ENCODE results near the gene LRRC36.
A peak's percentile ranks its signal among the peaks of the same experiment; 100 is the strongest.

LRRC36 gene

DNA sequence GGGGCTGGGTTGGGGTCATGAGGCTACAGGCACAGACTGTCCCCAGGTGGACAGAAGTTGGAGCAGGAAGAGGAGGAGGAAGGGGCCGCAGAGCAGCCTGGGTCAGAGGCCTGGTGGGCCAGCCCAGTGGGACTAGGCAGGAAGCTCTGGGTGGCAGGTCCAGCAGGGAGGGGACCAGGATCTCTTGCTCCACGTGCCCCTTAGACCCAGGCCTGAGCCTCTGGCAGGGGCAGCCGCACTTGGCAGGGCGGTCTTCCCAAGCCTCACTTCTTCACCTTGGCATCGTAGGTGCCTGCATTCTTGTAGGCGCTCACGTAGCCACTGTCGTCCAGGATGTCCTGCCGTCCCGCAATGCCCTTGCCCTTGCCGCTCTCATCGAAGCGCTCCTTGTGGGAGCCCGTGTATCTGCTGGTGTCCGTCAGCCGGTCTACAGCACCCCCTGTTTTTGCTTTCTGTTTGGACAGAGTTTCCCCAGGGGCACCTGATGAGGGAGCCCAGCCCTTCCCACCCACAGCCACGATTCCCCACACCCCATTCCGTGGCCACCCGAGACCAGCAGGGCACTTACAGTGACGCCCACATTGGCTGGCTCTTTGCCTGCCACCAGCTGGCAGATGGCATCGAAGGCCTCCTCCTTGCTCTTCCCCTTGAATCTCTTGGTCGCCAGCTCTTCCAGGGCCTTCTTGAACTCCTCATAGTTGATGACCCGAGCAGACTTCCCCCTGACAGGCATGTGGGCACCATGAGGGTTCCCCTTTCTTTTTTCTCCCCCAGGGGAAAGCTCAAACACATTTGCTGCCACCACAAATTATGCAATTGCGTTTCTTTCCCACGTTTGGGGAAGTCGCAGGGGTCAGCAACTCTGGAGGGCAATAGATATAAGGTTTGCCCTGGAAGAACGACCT lies 63.5 kb downstream of the LRRC36 start:
- DNase-seq (ENCODE audit: low read depth in 2 of 2), result no peak

DNA sequence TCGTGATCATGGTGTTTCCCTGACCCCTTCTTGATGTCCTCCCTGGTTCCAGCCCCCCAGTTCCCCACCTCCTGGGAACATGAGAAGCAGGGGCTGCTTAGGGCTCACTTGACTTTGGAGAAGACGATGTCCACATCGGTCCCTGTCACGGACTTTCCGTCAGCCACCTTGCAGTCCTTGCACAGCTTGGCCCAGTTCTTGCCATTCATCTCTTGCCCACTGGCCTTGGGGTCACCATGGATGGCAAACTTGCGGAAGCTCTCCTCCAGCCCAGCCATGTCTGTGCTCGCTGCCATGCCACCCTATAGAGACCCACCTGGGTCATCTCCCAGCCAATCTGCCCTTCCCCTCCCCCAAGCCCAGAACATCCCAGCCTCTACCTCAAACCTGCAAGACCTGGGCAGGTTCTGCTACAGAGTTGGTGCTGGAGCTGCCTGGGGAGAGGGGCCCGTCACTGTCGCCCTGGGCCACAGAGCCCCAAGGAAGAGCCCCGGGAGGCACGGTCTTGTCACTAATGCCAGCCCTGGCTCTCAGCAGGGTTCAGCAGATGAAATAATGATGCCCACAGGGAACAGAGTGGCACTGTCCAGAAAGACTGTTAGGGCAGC lies 64.3 kb downstream of the LRRC36 start:
- no peak for DNase-seq (ENCODE audit: low read depth in 2 of 2)

DNA sequence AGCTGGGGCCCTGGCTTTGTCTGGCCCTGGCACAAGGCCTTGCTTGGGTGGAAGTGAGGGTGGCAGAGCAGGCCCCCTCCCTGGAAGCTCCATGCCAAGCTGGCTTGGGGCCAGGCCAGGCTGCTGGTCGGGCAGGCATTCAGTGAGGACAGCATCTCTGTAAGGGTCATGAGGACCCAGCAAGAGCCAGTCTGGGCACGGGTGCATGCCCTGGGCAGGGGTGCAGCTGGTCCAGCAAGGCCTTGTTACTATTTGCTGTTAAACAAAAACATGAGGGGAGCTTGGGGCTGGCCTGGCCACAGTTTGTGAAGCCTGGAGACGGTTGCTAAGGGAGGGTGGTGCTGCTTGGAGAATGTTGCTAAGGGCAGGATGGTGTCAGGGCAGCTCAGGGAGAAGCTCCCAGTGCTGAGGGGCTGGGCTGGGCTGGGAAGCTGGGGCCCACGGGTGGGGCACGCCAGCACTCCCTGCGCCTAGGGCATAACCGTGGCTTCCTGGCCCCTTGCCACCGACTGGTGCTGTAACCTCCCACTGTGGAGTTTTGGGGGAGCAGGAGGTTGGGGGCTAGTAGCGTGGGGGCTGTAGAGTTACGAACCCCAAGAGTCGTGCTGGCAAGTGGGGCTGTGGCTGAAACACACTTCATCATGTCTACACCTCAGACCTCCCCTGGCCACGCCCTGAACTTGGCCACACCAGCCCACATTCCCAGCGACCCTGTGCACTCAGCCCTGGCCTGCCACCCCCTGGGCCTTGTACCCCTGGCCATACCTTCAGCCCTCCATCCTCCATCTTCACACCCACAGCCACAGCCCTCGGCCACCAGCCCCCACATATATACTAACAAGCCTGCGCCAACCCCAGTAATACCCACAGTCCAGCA lies 65.0 kb downstream of the LRRC36 start:
- no peak for DNase-seq (ENCODE audit: low read depth in 2 of 2)

DNA sequence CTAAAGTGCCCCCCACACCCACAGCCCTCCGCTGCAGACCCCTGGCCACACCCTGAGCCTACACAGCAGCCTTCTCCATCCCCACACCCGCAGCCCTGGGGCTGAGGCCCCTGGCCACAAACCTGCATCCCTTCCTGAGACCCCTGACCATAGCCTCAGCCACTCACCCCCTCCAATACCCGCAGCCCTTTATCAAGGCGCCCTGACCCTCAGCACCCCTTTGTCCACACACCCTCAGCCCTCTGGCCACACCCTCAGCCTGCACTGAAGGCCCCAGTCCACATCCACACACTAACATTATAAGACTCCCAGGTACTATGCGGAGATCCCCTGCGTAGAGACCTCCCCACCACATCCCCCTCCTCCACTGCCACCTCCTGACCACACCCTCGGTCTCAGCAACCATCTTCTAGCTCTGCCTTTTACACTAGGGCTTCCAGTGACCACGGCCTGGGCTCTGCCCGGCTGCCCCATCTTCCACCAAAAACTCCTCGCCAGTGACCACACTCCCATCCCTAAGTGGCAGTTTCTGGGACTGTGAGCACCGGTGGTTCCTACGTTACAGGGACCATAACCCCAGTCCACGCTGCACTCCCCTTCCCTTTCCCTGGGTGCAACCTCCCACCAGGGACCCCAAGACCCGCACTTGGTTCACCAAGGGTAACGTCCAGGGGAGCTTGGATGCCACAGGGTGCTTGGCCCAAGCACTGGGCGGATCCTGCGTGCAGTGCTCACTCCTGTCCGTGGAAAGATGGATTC lies 65.9 kb downstream of the LRRC36 start:
- no peak for DNase-seq (ENCODE audit: low read depth in 2 of 2)

DNA sequence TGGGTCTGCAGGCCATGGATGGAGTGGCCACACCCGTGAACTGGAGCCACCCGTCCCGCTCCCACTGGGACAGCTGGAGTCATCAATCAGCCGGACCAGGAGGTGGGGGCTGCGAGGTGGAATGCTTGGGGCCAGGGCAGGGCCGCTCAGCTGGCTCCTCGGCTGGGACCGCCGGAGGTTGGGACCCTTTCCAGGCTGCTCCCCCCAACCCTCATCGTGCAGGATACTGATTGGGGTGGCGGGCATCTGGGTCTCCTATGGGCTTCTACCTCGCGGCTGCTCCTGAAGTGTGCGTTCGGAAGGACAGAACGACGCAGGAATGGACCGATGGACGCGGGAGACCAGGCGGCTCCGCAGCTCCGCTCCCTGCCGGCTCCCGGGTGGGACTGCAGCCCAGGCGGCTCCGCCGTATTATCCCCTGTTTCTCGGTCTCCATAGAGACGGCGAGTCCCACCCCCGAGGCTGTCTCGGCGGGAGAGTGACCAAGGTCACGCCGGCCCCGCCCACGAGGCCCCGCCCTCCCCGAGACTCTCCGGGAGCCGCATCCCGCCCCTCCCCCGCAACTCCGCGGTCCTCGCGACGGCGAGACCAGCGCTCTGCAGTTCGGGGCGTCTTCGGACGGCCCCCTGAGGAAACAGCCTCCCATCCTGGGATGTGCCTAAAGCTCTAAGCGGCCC lies 66.6 kb downstream of the LRRC36 start, which contains the start of gene TPPP3:
Gene TPPP3 (minus strand): TSS at position 388 of the 677 bp plus-strand sequence. CDS start 2,387 bp downstream, outside the sequence.
- DNase-seq (ENCODE audit: low read depth in 2 of 2), result peak; percentile 32 to 36

DNA sequence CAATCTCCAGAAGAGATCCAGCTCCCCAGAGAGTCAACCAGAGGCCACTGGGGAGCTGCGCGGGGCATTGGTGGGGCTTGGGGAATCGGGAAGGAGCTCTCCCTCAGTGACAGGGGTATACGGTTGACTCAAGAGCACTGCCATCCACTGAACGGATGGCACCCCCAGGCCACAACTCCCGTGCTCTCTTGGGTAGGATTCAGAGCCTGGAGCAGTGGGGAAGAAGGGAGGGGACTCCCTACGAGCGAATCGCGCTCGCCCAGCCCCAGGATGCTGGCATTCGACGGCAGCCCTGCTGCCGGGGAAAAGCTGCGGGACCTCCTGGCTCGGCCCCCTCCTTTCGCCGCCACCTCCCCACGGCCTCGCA lies 67.2 kb downstream of the LRRC36 start:
- no peak for DNase-seq (ENCODE audit: low read depth in 2 of 2)

DNA sequence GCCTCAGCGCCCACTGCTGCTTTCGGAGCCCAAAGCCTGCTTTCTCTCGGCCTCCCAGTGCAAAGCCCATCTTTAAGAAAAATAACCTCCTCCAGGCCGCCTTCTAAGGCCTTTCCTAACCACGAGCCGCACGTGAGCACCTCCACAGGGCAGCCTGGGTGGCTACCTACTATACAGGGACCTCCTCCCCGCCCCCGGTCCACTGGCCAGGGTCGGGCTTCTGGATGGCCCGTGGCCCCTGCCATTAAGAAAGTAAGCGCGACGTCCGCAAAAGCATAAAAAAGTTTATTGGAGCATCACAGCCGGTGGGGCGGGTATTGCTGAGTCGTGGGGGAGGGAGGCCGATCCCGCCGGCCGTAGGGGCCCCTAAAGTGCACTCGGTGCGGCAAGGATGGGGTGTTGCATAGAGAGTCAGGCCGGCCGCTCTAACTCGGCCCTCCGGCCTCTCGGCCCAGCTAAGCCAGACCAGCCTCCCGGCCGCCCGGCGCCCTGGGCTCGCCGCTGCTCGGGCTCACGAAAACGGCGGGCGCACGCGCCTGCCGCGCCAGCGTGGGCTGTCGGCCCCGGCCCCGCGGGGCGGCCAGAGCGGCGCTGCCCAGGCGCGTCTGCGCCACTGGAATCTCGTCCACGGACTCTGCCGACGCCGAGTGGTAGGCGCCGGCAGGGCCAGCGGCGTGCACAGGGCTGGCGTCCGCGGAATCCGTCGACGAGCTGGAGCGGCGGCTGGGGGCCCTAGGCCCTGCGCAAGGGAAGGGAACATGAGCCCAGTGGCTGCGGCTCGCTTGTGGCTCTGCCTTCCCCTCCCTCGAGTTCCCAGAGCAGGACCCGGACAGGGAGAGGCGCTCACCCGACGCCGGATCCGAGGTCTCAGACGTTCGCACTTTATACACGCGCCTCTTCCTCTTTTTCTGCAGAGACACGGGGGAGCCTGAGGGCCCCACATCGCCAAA lies 67.8 kb downstream of the LRRC36 start:
- DNase-seq (ENCODE audit: low read depth in 2 of 2), result no peak

DNA sequence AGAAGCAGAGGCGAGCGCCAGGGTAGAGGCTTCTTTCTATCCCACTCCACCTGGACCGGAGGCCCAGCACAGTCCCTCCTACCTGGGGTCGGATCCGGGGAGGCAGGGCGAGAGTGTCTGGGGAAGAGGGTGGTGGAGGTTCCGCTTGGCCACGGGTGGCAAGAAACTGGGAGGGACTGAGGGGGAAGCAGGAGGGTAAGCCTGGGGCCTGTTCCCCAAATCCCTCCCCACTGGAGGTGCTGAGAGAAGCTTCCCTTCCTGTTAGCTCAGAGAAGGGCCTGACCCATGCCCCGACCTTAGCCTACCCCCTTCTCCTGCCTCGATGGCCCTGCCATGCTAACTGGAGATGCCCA lies 68.5 kb downstream of the LRRC36 start:
- DNase-seq (ENCODE audit: low read depth in 2 of 2), result no peak

DNA sequence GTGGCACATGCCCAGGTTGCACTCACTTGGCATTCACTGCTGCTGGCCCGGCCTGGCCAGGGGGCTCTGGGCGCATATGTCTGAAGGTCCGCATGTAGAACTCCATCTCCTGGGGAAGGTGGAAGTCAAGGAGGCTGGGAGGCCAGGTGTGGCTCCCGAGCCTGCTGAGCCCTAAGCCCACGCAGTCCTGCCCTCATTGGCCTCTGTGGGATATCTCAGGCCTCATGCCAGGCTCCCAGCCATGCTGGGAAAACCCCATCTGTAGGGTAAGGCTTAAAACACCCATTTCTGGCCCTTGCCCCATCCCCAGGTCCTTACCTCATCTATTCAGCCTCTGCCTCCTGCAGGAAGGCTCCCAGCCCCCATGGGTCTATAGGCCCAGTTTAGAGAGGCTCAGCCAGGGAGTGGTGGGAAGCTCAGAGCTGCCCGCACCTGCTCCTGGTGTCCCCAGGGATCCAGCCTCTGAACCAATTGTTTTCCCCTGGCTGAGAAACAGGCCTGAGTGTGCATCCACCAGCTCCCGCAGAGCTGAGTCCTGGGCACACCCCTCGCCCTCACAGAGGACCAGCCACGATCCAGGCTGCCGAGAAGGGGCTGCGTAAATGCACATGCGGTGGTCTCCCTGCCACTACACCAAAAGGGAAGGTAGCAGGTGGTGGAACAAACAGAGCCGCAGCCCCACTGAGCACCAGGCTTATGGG lies 69.0 kb downstream of the LRRC36 start:
- no peak for DNase-seq (ENCODE audit: low read depth in 2 of 2)

DNA sequence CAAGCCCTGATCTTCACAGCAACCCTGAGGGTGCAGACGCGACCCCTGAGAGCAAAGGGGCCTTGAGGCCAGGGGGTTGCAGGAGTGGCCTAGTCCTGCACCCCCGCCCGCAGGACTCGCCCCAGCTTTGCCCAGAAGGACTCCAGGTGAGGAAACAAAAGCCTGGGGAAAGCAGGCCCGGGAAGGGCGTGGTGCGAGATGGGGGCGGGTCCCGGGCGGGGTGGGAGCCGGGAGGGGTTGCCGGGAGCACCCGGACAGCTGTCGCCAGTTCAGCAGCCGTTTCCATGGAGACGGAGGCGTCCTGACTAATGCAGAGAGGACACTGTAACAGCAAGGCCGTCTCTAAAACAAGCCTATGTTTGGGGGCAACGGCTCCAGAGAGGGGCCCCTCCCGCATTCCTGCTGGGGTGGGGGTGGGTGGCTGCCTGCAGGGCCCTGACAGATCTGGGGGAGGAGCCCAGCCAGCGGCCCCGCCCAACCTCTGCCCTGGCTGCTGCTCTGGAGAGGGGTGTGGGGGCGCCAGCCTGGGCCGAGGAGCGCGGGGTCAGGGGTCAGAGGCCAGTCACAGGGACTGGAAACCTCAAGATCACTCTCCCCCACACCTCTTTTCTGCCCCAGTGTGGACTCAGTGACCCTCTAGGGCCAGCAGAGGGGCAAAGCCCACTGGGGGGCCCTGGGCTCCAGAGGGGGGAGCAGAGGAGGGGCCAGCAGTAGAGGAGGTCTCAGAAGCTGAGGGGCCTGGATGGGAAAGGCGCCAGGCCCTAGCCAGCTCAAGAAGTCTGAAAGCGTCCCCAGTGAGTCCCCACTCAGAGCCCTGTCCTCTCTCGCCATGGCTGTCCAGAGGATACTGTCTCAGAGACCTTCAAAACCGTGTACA lies 69.8 kb downstream of the LRRC36 start:
- DNase-seq (ENCODE audit: low read depth in 2 of 2), result no peak

DNA sequence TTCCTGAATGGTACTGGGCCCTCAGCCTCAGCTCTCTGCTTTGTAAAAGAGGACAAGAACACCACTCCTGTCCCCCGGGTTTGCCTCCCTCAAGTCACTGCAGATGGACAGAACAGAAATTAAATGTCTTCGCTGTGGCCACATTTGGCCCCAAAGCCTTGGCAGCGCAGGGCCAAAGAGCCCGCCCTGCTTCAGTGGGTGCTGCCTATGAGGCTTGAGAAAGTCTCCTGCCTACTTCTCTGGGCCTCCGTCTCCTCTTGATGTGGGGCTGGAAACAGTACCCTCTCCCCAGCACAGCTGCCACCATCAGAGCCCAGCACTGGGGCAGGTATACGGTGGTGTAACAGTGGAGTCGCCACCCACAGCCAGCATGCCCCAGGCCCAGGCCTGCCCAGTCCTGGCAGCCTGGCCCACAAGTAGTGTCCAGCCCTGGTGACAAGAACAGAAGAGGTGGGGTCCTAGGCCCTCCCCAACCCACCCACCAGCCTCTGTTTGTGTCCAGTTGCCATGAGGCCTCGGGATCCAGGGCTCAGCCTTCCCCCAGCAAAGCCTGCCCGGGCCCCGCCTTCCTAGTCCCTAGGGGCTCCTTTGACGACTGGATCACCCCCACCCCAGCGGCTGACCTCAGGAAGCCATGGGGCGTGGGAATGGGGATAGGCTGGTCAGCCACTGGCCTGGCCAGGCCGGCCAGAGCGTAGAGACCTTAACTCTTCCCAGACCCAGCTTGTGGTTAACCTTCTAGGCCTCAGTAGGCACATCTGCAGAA lies 70.6 kb downstream of the LRRC36 start:
- DNase-seq (ENCODE audit: low read depth in 2 of 2), result no peak

DNA sequence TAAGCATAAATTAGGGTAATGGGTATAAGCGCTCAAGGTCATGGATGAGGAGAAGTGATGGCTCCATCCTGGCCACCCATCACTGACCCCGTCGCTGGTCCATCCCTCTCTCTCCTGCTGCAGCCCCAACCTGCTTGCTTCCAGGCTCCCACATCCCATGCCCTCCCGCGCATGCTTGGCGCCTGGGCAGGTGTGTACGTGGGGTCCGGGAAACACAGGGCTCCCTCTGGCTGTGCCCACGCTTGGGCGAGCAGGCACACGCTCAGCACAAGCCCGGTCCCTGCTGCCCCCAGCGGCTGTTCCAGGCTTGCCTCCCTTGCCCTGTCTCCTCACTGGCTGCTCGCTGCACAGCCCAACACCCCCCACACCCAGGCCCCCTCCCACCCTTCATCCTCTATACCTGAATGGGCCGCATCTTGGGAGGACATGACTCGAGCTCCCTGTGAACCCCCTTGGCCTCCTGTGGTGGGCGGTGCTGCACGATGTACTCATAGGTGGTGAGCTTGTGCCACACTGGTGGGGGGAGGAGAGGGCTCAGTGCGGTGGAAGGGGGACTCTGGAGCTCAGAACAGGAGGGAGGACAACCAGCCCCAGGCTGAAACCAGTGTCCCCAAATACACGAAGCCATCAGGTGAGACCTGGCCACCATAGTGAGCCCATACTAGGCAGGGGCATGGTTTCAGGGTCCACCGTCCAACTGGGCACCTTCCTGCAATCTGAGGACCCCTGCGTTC lies 71.4 kb downstream of the LRRC36 start:
- DNase-seq (ENCODE audit: low read depth in 2 of 2), result no peak

DNA sequence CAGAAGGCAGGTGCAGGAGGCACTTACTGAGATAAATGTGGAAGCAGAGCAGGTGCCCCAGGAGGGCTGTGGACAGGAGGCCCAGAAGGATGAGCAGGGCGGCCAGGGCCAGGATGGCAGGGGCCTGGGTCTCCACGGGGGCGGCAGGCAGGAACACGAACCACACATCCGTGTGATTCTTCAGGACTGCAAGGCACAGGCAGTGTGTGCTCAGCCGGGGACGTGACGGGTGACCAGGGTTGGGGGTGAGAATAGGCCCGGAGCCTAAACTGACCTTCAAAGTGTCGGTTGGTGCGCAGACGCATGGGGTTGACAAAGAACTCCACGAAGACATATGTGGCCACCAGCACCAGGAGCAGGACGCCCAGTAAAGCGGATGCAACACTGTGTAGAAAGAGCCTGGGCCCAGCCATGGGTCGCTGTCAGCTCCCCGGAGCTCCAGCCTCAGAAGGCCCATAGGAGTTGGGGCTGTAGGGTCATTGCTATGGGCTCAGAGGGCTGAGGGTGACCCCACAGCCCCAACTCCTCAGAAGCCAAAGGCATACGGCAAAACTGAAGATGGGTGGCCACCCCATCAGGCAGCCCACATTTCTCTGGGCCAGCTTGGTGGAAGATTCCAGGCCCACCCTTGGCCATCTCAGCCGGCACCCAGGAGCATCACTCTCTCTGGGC lies 72.1 kb downstream of the LRRC36 start:
- DNase-seq (ENCODE audit: low read depth in 2 of 2), result no peak

DNA sequence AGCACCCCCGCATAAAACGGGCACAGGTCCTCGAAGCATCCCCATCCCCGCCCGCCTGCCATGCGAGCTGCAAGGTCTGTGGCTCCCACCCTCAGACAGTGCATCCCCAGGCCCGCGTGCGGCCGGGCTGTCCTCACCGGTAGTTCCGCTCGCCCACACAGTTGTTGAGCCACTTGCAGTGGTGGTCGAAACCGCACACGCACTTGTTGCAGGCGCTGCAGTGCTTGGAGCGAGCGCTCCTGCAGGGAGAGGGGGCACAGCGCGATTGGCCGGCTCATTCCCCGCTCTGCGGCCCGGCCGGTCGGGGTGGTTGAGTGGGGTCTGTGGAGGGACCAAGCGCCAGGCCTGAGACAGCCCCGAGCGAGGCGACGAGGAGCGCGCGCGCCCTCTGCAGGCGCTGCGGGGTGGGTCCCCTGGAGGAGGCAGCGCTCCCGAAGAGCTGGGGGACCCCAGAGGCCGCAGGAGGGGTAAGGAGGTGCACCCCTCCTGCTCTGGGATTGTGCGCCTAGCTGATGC lies 72.7 kb downstream of the LRRC36 start:
- peak; percentile 32 to 37 for DNase-seq (ENCODE audit: low read depth in 2 of 2)

DNA sequence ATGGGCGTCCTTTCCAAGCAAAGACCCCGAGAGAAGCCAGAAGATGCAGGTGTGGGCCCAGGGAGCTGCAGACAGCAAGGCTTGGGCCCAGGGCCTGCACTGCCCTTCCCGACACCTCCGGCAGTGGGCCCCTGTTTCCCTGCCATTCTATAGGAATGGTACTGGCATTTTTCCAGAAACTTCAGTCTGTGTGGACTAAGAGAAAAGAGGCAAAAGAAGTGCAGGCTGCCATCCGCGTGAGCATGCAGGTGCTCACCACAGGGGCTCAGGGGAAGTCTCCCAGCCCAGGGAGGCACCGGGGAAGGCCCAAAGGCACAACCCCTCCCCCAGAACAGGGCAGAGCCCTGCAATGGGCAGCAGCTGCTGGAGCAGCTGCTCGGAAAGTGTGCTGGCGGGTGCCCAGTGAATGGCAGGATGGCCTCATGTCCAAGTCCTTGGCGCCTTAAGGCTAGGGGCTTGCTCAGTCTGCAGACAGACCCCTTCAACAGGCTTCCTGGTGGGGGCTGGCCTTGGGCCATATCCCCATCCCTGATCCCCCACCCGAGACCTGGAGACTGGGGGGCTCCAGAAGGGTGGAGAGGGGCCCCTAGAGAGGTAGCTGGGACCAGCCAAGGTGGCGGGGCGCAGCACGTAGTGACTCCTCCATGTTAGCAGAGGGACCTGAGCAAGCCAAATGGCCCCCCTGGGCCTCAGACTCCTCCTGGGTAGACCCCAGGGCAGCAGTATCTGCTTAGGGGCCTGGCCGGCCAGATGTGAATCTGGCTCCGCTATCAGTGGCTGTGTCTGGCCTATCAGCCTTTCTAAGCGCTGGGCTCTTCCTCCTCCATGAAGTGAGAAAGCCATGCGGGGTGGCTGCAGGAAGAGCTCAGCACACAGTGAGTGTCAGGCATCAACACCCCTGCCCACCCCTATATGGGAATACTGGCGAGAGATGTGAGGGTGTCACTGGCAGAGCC lies 73.4 kb downstream of the LRRC36 start:
- DNase-seq (ENCODE audit: low read depth in 2 of 2), result no peak

Data from stimulated activated CD8-positive, alpha-beta memory T cell treated with anti-CD3 and anti-CD28 coated beads, Interleukin-15, amount 100 ng/mL, for 48 hours (primary cell).